Measurements from ENCODE around the gene PIM3.

Gene PIM3

GRCh38 chr22:49933236-49934159 lies 27.1 kb upstream of the PIM3 start:
- Histone ChIP-seq H3K4me3 (no peak overlapping the region), H3K4me1 (peaks cover 10 to 74% (median 56%) of the 10 kb centered on the region in 4 donors)
- TF ChIP-seq CTCF (IDR thresholded peaks at IDR 0.05): no peak

GRCh38 chr22:49934160-49934890 lies 26.2 kb upstream of the PIM3 start:
- Histone ChIP-seq H3K36me3 (no peaks in the 10 kb centered on the region), H3K4me3 (peak overlapping the region; percentile 55 to 63), H3K27me3 (peaks cover 0 to 1% of the 10 kb centered on the region in 2 donors), H3K4me1 (peaks cover 10 to 68% (median 51%) of the 10 kb centered on the region in 4 donors), H3K9me3 (no peaks in the 10 kb centered on the region), H3K27ac (peak overlapping the region; percentile 83 to 90)
- no peak for TF ChIP-seq CTCF (IDR thresholded peaks at IDR 0.05)
- intact Hi-C loops (cut with DNase I; ENCODE audit: low total_unique reads): loop anchor here (5.0 kb wide), 1 partner anchor 38 kb away; no protein-coding TSS in a partner anchor
- DNase-seq: no peak

More at GRCh38 chr22:49933236-49934159, 27.1 kb upstream of the PIM3 start:
- H3K9me3 ChIP-seq: no peaks in the 10 kb centered on the region
- H3K27ac ChIP-seq: peak overlapping the region; percentile 83 to 90
- H3K36me3 ChIP-seq: no peaks in the 10 kb centered on the region
- peaks cover 0 to 10% of the 10 kb centered on the region in 2 donors for H3K27me3 ChIP-seq
- DNase-seq: peak in 1 of 2 donors; percentile 68
- intact Hi-C loops (cut with DNase I; ENCODE audit: low total_unique reads): loop anchor here (5.0 kb wide), 1 partner anchor 39 kb away; no protein-coding TSS in a partner anchor

GRCh38 chr22:49934891-49935557 lies 25.5 kb upstream of the PIM3 start:
- DNase-seq: peak; percentile 75 to 87

GRCh38 chr22:49935561-49935960 lies 25.0 kb upstream of the PIM3 start:
- Histone ChIP-seq H3K27me3 (no peaks in the 10 kb centered on the region), H3K4me1 (peaks cover 10 to 59% (median 48%) of the 10 kb centered on the region in 4 donors), H3K4me3 (peak overlapping the region; percentile 55 to 63), H3K36me3 (no peaks in the 10 kb centered on the region), H3K27ac (peak overlapping the region; percentile 83 to 90), H3K9me3 (no peaks in the 10 kb centered on the region)
- TF ChIP-seq CTCF (IDR thresholded peaks at IDR 0.05): no peak
- intact Hi-C loops (cut with DNase I; ENCODE audit: low total_unique reads): no loop called here
- no peak for DNase-seq

More at GRCh38 chr22:49934891-49935557, 25.5 kb upstream of the PIM3 start:
- peak overlapping the region; percentile 83 to 90 for H3K27ac ChIP-seq
- intact Hi-C loops (cut with DNase I; ENCODE audit: low total_unique reads): loop anchor here (5.0 kb wide), 1 partner anchor 37 kb away; no protein-coding TSS in a partner anchor
- TF ChIP-seq CTCF (IDR thresholded peaks at IDR 0.05): no peak
- peak overlapping the region; percentile 55 to 63 for H3K4me3 ChIP-seq
- H3K4me1 ChIP-seq: peaks cover 10 to 61% (median 48%) of the 10 kb centered on the region in 4 donors
- no peaks in the 10 kb centered on the region for H3K36me3 ChIP-seq
- H3K9me3 ChIP-seq: no peaks in the 10 kb centered on the region
- no peaks in the 10 kb centered on the region for H3K27me3 ChIP-seq
